ENCODE results near the gene HYDIN.

Gene HYDIN
- total RNA-seq = 0 to 0.18 (median 0.06) reads per million in 4 experiments

- no peak for DNase-seq
Measured at GRCh38 chr16:71230122-71230845, at the start of gene HYDIN. Gene HYDIN (minus strand): TSS chr16:71230722. CDS start chr16:71186895, 43,827 bp downstream.

GRCh38 chr16:71276589-71277334 is 46.2 kb upstream of the HYDIN start:
- DNase-seq = no peak

- no peak for DNase-seq
Measured at GRCh38 chr16:71273384-71273783, 42.9 kb upstream of the HYDIN start.

DNA sequence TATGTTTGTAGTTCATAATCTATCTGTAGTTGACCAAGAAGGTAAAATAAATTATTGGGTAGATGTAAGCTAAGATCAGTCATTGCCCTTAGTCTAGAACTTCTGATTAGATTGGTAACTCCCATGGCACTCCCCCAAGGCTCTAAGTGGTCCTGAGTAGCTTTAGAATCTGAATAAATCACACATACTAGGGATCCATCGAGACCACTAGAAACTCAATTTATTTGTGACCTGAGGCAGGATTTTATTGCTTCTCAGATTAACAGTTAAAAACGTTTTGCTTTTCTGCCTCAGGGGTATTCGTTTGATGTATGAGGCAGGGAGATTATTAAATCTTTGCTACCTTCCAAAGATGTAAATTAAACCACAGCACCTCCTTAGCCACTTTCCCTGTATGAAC is 33.8 kb upstream of the HYDIN start:
- DNase-seq = no peak

DNA sequence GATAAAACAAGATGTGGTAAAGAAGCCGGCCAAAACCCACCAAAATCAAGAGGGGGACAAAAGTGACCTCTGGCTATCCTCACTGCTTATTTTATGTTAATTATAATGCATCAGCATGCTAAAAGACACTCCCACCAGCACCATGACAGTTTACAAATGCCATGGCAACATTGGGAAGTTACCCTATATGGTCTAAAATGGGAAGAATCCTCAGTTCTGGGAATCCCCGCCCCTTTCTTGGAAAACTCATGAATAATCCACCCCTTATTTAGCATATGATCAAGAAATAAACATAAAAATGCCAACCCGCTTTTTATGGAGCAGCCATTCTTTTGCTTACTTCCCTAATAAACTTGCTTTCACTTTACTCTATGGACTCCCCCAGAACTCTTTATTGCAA is 33.1 kb upstream of the HYDIN start:
- DNase-seq = no peak

DNA sequence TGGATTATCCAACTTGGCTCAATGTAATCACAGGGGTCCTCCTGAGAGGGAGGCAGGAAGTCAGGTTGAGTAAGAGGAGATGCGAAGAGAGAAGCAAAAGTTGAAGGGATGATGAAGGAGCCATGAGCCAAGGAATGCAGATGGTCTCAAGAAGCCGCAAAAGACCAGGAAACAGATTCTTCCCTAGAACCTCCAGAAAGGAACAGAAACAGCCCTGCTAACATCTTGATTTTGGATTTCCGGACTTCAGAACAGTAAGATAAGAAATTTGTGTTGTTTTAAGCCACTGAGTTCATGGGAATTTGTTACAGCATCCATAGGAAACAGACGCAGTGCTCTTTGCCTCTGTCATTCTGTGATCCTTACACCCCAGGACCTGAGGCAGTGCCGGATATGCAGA is 31.9 kb upstream of the HYDIN start:
- no peak for DNase-seq

DNA sequence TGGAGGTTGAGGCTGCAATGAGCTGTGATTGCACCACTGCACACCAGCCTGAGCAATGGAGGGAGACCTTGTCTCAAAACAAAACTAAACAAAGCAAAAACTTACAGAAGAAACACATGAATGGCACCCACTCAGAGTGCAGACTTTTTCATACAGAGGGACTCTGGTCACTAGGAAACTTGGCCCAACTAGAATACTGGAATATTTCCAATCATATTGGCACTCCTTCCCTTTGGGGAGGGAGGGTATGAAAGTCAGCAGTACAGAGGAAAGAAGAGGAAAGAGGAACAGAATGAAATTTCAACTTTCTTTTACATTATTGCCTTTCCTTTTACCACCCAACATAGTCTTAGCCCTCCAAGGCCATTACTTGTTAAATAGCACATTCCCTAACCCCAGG is 30.5 kb upstream of the HYDIN start:
- no peak for DNase-seq

- no peak for DNase-seq
Measured at GRCh38 chr16:71259086-71259485, 28.6 kb upstream of the HYDIN start.

DNA sequence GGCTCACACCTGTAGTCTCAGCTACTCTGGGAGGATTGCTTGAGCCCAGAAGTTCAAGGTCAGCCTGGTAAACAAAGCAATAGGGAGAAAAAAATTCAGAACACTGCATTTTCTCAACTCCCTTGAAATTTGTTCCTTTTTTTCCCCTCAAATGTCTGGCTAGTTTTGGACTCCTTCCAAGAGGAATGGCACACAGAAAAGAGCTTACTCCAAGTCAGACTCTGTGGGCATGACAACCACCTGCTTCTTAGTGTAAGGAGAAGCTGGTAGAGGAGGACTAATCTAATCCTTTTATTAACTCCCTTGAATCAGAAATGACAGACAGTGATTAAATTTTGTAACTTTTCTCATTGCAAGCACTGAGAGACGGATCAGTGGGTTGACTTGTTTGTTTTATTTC is 27.9 kb upstream of the HYDIN start:
- no peak for DNase-seq

DNA sequence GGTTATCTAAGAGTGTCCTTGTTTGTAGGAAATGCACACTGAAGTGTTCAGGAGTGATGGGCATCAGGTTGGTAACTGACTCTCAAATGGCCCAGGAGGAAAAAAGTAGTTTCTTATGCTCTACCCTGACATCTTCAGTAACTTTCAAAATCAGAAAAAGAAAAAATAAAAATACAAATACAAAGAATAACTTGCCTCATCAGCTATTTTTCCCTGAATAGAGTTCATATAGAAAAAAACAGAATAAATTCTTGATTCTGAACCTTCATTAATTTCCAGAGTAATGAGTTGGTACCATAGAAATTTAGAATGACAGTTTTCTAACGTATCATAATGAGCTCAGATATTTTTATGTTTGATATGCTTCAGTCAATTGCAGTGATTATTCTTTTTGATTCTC is 27.2 kb upstream of the HYDIN start:
- DNase-seq = no peak

GRCh38 chr16:71255721-71256120 is 25.2 kb upstream of the HYDIN start:
- DNase-seq = no peak

- no peak for DNase-seq
Measured at GRCh38 chr16:71254832-71255525, 24.5 kb upstream of the HYDIN start.

DNA sequence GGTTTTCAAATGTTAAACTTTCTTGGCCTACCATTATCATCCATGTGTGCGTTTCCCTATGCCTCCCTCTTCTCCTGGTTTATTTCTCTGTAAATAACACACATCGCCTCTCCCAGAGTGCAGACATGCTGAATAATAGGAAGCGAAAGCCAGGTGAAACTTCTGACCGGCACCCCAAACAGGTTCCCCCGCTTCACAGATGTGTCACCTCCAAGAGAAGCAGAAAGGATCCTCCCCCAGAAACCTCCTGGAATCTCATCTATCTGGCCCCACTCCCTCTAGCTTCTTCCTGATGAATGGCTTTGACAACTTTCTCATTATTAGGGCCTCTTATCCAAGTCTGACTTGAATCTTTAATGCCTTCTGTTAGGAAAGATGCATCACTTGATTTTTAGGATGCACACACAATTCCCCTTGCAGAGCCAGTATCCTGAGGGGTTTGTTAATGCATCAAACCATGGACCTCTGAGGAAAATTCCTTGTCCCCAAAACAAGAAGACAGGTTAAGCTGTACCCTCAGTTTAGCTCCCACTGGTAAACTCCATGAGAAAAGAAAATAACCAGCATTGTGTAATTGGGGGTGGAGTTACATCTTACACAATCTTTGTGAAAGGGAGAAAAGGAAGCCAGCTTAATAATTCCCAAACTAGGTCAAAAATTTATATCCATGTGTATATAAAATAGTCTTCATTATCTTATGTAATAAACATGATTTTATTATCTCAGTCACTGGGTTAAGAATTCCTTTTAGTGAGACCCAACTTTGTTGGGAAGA is 20.1 kb upstream of the HYDIN start:
- no peak for DNase-seq

DNA sequence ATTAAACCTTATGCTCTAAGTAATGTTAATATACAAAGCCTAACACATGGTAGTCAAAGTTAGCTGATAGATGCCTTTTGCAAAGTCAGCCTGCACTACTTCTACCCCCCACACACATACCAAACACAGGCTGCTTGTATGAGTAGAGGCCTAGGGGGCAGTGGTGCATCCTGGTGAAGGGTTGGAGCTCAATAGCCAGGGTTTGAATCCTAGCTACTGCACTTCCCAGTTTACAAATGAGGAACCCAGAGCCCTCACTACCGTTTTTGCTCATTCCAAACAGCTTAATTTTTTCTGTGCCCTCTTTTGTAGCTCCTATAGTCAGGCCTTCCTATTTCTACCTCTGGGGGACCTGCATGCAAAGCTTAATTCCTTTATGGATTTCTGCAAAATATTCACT is 18.9 kb upstream of the HYDIN start:
- no peak for DNase-seq

- DNase-seq = no peak
Measured at GRCh38 chr16:71247478-71247877, 17.0 kb upstream of the HYDIN start.

- DNase-seq = no peak
Measured at GRCh38 chr16:71246309-71246708, 15.8 kb upstream of the HYDIN start.

GRCh38 chr16:71244521-71244920 is 14.0 kb upstream of the HYDIN start:
- no peak for DNase-seq

- DNase-seq = no peak
Measured at GRCh38 chr16:71242601-71243000, 12.1 kb upstream of the HYDIN start.

- DNase-seq = no peak
Measured at GRCh38 chr16:71242036-71242435, 11.5 kb upstream of the HYDIN start.

DNA sequence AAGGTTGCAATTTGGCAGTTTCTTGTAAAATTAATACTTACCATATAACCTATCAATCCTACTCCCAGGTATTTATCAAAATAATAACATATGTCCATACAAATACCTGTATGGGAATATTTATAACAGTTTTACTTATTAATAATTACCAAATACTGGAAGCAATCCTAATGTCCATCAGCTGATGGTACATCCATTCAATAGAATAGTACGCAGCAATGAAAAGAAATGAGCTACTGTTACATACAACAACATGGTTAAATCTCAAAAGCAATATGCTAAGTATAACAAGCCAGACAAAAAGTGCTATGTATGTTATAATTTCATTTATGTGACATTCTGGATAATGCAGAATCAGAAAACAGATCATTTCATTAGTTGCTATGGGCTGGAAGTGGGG is 1.2 kb downstream of the HYDIN start:
- no peak for DNase-seq

- DNase-seq = no peak
Measured at GRCh38 chr16:71226229-71227141, 4.0 kb downstream of the HYDIN start.

GRCh38 chr16:71225145-71225544 is 5.4 kb downstream of the HYDIN start:
- DNase-seq = no peak
